Gastroesophageal sphincter (tissue), 4 donors: ENCODE data around the gene DENND1B. TPM values are rescaled to one million over a fixed set of nuclear protein-coding genes. Genes with fewer than 3 reads are reported as not detected.

Experiments used
- ATAC-seq: fragments of 150-250 bp; one replicate; pipeline ENCODE4 v1.9.1; 2016; ENCODE audit warnings: mild to moderate bottlenecking, moderate library complexity
- H3K27ac ChIP-seq, 4 donors: fragments of 200-600 bp; sonication (generic) in 3 of 4; 1 replicate in 3 of 4; 2 replicates in 1 of 4; pipeline ENCODE4 v1.5.1; 2016 to 2019
- H3K27me3 ChIP-seq: fragments of 200-600 bp; sonication (generic); one replicate; pipeline ENCODE4 v1.5.1; 2019
- H3K36me3 ChIP-seq, 2 donors: fragments of 200-600 bp; sonication (generic); one replicate each; pipeline ENCODE4 v1.5.1; 2019; ENCODE audit warnings: control low read depth in 1 of 2
- H3K4me1 ChIP-seq, 3 donors: fragments of 200-600 bp; sonication (generic); 1 replicate in 2 of 3; 2 replicates in 1 of 3; pipeline ENCODE4 v1.5.1; 2016 to 2019; ENCODE audit warnings: control low read depth in 2 of 3
- H3K4me3 ChIP-seq, 2 donors: fragments of 200-600 bp; sonication (generic); one replicate each; pipeline ENCODE4 v1.5.1; 2019; ENCODE audit warnings: mild to moderate bottlenecking in 1 of 2, moderate library complexity in 1 of 2
- H3K9me3 ChIP-seq, 3 donors: fragments of 200-600 bp; sonication (generic); one replicate each; pipeline ENCODE4 v1.5.1; 2017 to 2019; ENCODE audit warnings: control low read depth in 2 of 3
- EP300 ChIP-seq: sonication (generic); formaldehyde crosslinking; IDR thresholded peaks from one replicate; pipeline ENCODE4 v1.6.1; 2017; ENCODE audit warnings: antibody characterized with exemption, mild to moderate bottlenecking
- POLR2A ChIP-seq, 2 donors: fragments of 450-650 bp; IDR thresholded peaks; one replicate each; pipeline ENCODE4 v1.6.1; 2017; ENCODE audit warnings: antibody characterized with exemption in 2 of 2, mild to moderate bottlenecking in 2 of 2, moderate library complexity in 1 of 2
- POLR2AphosphoS5 ChIP-seq: sonication (generic); formaldehyde crosslinking; IDR thresholded peaks from one replicate; pipeline ENCODE4 v1.6.1; 2017; ENCODE audit warnings: antibody characterized with exemption
- WGBS, 2 donors: methylation state at CpG; one replicate each; pipeline ENCODE4 v1.1.5; 2018; ENCODE audit warnings: low coverage in 1 of 2; 5-methylcytosine and 5-hydroxymethylcytosine counted together
- total RNA-seq, 4 donors: library from RNA; depleted of rRNA; stranded (reverse); fragments of >200 nt; gene quantifications; one replicate each; pipeline ENCODE4 v1.1.0, GENCODE V29; 2016
- TF ChIP-seq, protein P1 (sequence below), 4 experiments: fragments of 200-600 bp in 2 of 4; fragments of 450-650 bp in 2 of 4; sonication (generic) in 1 of 4; IDR thresholded peaks; one replicate each; pipeline ENCODE4 v1.5.1; 2017 to 2019; ENCODE audit warnings: antibody characterized with exemption in 4 of 4, mild to moderate bottlenecking in 2 of 4, moderate library complexity in 2 of 4

DENND1B gene
- total RNA-seq, 4 donors from 2014 or later = 8.3 to 11.5 (median 8.8) TPM

GRCh38 chr1:197469620-197470210 lies 305.6 kb downstream of the DENND1B start:
- 71 to 84% methylated on average over 6 to 7 of the region's 7 CpGs for WGBS, 2 donors
- Histone ChIP-seq H3K4me3 (no peak overlapping the region), H3K27ac (no peak overlapping the region), H3K27me3 (no peaks in the 10 kb centered on the region), H3K9me3 (no peaks in the 10 kb centered on the region), H3K4me1 (no peaks in the 10 kb centered on the region), H3K36me3 (no peaks in the 10 kb centered on the region)
- no peak for ATAC-seq
- no peak for TF ChIP-seq POLR2A (IDR thresholded peaks at IDR 0.05)
- no peak for TF ChIP-seq POLR2AphosphoS5
- TF ChIP-seq, protein P1, sequence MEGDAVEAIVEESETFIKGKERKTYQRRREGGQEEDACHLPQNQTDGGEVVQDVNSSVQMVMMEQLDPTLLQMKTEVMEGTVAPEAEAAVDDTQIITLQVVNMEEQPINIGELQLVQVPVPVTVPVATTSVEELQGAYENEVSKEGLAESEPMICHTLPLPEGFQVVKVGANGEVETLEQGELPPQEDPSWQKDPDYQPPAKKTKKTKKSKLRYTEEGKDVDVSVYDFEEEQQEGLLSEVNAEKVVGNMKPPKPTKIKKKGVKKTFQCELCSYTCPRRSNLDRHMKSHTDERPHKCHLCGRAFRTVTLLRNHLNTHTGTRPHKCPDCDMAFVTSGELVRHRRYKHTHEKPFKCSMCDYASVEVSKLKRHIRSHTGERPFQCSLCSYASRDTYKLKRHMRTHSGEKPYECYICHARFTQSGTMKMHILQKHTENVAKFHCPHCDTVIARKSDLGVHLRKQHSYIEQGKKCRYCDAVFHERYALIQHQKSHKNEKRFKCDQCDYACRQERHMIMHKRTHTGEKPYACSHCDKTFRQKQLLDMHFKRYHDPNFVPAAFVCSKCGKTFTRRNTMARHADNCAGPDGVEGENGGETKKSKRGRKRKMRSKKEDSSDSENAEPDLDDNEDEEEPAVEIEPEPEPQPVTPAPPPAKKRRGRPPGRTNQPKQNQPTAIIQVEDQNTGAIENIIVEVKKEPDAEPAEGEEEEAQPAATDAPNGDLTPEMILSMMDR (IDR thresholded peaks at IDR 0.05) = no peak
- TF ChIP-seq EP300 = no peak

- Histone ChIP-seq H3K9me3 (no peaks in the 10 kb centered on the region), H3K27me3 (no peaks in the 10 kb centered on the region), H3K36me3 (no peaks in the 10 kb centered on the region), H3K4me1 (peaks cover 0 to 3% (median 0%) of the 10 kb centered on the region in 3 donors), H3K27ac (no peak overlapping the region), H3K4me3 (no peak overlapping the region)
- WGBS, 2 donors = 72 to 84% methylated on average over 6 to 7 of the region's 9 CpGs
- TF ChIP-seq, protein P1 (IDR thresholded peaks at IDR 0.05) = no peak
- TF ChIP-seq EP300 (no peak), POLR2AphosphoS5 (no peak), POLR2A (IDR thresholded peaks at IDR 0.05) (no peak)
- ATAC-seq = no peak
Measured at GRCh38 chr1:197468543-197469175, 306.6 kb downstream of the DENND1B start.

- Histone ChIP-seq H3K4me1 (peaks cover 0 to 3% (median 0%) of the 10 kb centered on the region in 3 donors), H3K4me3 (no peak overlapping the region), H3K27ac (no peak overlapping the region), H3K36me3 (no peaks in the 10 kb centered on the region), H3K9me3 (no peaks in the 10 kb centered on the region), H3K27me3 (no peaks in the 10 kb centered on the region)
- WGBS, 2 donors = 85 to 86% methylated on average over 1 of the region's 1 CpG
- TF ChIP-seq POLR2A (IDR thresholded peaks at IDR 0.05) (no peak), EP300 (no peak), POLR2AphosphoS5 (no peak)
- TF ChIP-seq, protein P1 (IDR thresholded peaks at IDR 0.05) = no peak
- ATAC-seq = no peak
Measured at GRCh38 chr1:197467881-197468280, 307.4 kb downstream of the DENND1B start.

- 92 to 100% methylated on average over 3 of the region's 3 CpGs for WGBS, 2 donors
Measured at GRCh38 chr1:197466813-197467212, 308.5 kb downstream of the DENND1B start.

More at GRCh38 chr1:197466813-197467212, 308.5 kb downstream of the DENND1B start:
- peaks cover 0 to 3% (median 0%) of the 10 kb centered on the region in 3 donors for H3K4me1 ChIP-seq
- H3K27me3 ChIP-seq = no peaks in the 10 kb centered on the region
- H3K9me3 ChIP-seq = no peaks in the 10 kb centered on the region
- TF ChIP-seq, protein P1 (IDR thresholded peaks at IDR 0.05) = no peak
- TF ChIP-seq POLR2A (IDR thresholded peaks at IDR 0.05) (no peak), EP300 (no peak), POLR2AphosphoS5 (no peak)
- H3K27ac ChIP-seq = no peak overlapping the region
- no peak overlapping the region for H3K4me3 ChIP-seq
- ATAC-seq = no peak
- no peaks in the 10 kb centered on the region for H3K36me3 ChIP-seq
